K562 (cell line): Measurements from ENCODE around the gene DLG4. TPM values are rescaled to one million over a fixed set of nuclear protein-coding genes. Genes with fewer than 3 reads are reported as not detected.

Experiments
- ADNP ChIP-seq: fragments of 200-800 bp; sonication (Bioruptor generic); IDR thresholded peaks from 2 replicates; pipeline ENCODE4 v1.6.1; 2016; ENCODE audit warnings: missing genetic modification characterization, missing compliant biosample characterization
- CEBPG ChIP-seq, 3 experiments: fragments of 200-800 bp in 1 of 3; sonication (Bioruptor generic) in 1 of 3; sonication (generic) in 1 of 3; formaldehyde crosslinking in 1 of 3; IDR thresholded peaks in 2 of 3; conservative IDR thresholded peaks in 1 of 3; 2 replicates each; pipeline versions ENCODE4 v1.6.1 to v1.8.0; 2016 to 2022; ENCODE audit warnings: missing compliant biosample characterization in 2 of 3, missing genetic modification characterization in 2 of 3, mild to moderate bottlenecking in 1 of 3, missing genetic modification reagents in 1 of 3
- E2F5 ChIP-seq: sonication (generic); formaldehyde crosslinking; IDR thresholded peaks from 2 replicates; pipeline ENCODE4 v1.8.0; 2022; ENCODE audit warnings: mild to moderate bottlenecking, missing genetic modification reagents
- EWSR1 ChIP-seq: fragments of 450-650 bp; IDR thresholded peaks from 2 replicates; pipeline ENCODE4 v1.6.1; 2018; ENCODE audit warnings: borderline replicate concordance, mild to moderate bottlenecking, low read depth, moderate library complexity; ENCODE audit not compliant: partially characterized antibody
- FIP1L1 ChIP-seq: fragments of 200-400 bp; formaldehyde crosslinking; IDR thresholded peaks from 2 replicates; pipeline ENCODE4 v1.6.1; 2018; ENCODE audit warnings: mild to moderate bottlenecking, low read depth, low read length; ENCODE audit not compliant: poor library complexity, severe bottlenecking
- IFI16 ChIP-seq: fragments of 250-450 bp; sonication (Bioruptor Pico); IDR thresholded peaks from 2 replicates; pipeline ENCODE4 v2.1.2; 2022; ENCODE audit warnings: mild to moderate bottlenecking, inconsistent platforms
- MCM2 ChIP-seq: fragments of 450-650 bp; IDR thresholded peaks from 2 replicates; pipeline ENCODE4 v1.6.1; 2017; ENCODE audit warnings: low read depth, mild to moderate bottlenecking
- MYBL2 ChIP-seq, 2 experiments: fragments of 450-650 bp in 1 of 2; sonication (generic) in 1 of 2; formaldehyde crosslinking in 1 of 2; IDR thresholded peaks; 2 replicates each; pipeline versions ENCODE4 v1.6.1 to v1.8.1; 2017 to 2022; ENCODE audit warnings: borderline replicate concordance in 1 of 2, inconsistent platforms in 1 of 2, low read depth in 1 of 2, mild to moderate bottlenecking in 1 of 2, missing genetic modification reagents in 1 of 2, moderate library complexity in 1 of 2
- NRF1 ChIP-seq, 2 experiments: fragments of 450-650 bp; IDR thresholded peaks in 1 of 2; conservative IDR thresholded peaks in 1 of 2; 2 replicates each; pipeline ENCODE4 v1.6.1; 2014; ENCODE audit warnings: mild to moderate bottlenecking in 2 of 2
- POLR2AphosphoS5 ChIP-seq: IDR thresholded peaks from 2 replicates; pipeline ENCODE4 v1.6.1; 2011; ENCODE audit warnings: mild to moderate bottlenecking, low read depth, low read length, moderate library complexity; ENCODE audit not compliant: control insufficient read depth, insufficient read depth
- RAD21 ChIP-seq, 2 experiments: fragments of 250-450 bp in 1 of 2; fragments of 450-650 bp in 1 of 2; sonication (Bioruptor Pico) in 1 of 2; formaldehyde crosslinking in 1 of 2; IDR thresholded peaks in 1 of 2; conservative IDR thresholded peaks in 1 of 2; 2 replicates each; pipeline versions ENCODE4 v1.4.0 to v1.8.0; 2020 to 2022; ENCODE audit warnings: mild to moderate bottlenecking in 2 of 2, moderate library complexity in 1 of 2
- SOX6 ChIP-seq: fragments of 450-650 bp; IDR thresholded peaks from 2 replicates; pipeline ENCODE4 v1.6.1; 2014; ENCODE audit warnings: mild to moderate bottlenecking
- SPI1 ChIP-seq: IDR thresholded peaks from 2 replicates; pipeline ENCODE4 v1.6.1; 2011; ENCODE audit warnings: low read depth, low read length, control low read depth, borderline replicate concordance
- SRSF1 ChIP-seq: fragments of 200-400 bp; formaldehyde crosslinking; IDR thresholded peaks from 2 replicates; pipeline ENCODE4 v1.6.1; 2017; ENCODE audit warnings: mild to moderate bottlenecking, low read depth, low read length, moderate library complexity
- TBP ChIP-seq: optimal IDR thresholded peaks from 2 replicates; pipeline ENCODE3; 2011; ENCODE audit warnings: low read depth, low read length, improper control_type of control experiment
- TRIM28 ChIP-seq: fragments of 450-650 bp; IDR thresholded peaks from 2 replicates; pipeline ENCODE4 v1.6.1; 2017
- USF1 ChIP-seq: sonication (generic); formaldehyde crosslinking; IDR thresholded peaks from 2 replicates; pipeline ENCODE4 v1.9.0; 2022; ENCODE audit warnings: mild to moderate bottlenecking, missing genetic modification reagents
- ZNF133 ChIP-seq: fragments of 250-450 bp; sonication (Bioruptor Pico); IDR thresholded peaks from 2 replicates; pipeline ENCODE4 v1.4.0; 2020; ENCODE audit warnings: mild to moderate bottlenecking
- ZNF76 ChIP-seq: fragments of 250-450 bp; sonication (Bioruptor Pico); IDR thresholded peaks from 2 replicates; pipeline ENCODE4 v1.4.0; 2020; ENCODE audit warnings: mild to moderate bottlenecking, moderate library complexity, borderline replicate concordance
- ZSCAN32 ChIP-seq: fragments of 450-650 bp; formaldehyde crosslinking; IDR thresholded peaks from 2 replicates; pipeline ENCODE4 v1.4.0; 2020; ENCODE audit warnings: mild to moderate bottlenecking, moderate library complexity
- polyA plus RNA-seq, 8 experiments: library from polyadenylated mRNA; depleted of rRNA in 4 of 8; stranded (reverse) in 5 of 8; unstranded in 3 of 8; fragments of >200 nt; fragmentation: Nextera tagmentation in 2 of 8; fragmentation: Illumina TruSeq in 1 of 8; extraction: Ambion mirVana in 2 of 8; extraction: Trizol in 1 of 8; gene quantifications; 2 replicates each; pipeline versions ENCODE4 v1.2.1 to v1.2.3, GENCODE V29; 2011 to 2014; ENCODE audit warnings: inconsistent platforms in 1 of 8, missing spikeins in 1 of 8
- total RNA-seq, 7 experiments: library from RNA; depleted of rRNA in 6 of 7; stranded (reverse); fragments of >200 nt in 6 of 7; fragmentation: Illumina TruSeq in 2 of 7; extraction: Trizol in 2 of 7; gene quantifications; 2 replicates each; pipeline versions ENCODE4 v1.2.1 to v1.2.3, GENCODE V29; 2011 to 2021; ENCODE audit warnings: low replicate concordance in 1 of 7

DLG4 gene
- total and polyA plus RNA-seq, 9 of the 15 experiments (the other 6 are each of a cell fraction or from before 2014, with no cell fraction given), result 0.03 to 12.0 (median 4.1) TPM

- TF ChIP-seq CEBPG (CRISPR knock-in tag; IDR thresholded peaks at IDR 0.05) (no peak), CEBPG (tag; conservative IDR thresholded peaks at IDR 0.05 in 1 of 2, IDR thresholded peaks at IDR 0.05 in 1 of 2) (peak; percentile 15 to 51; a peak in 1 of 4 replicates), TRIM28 (0 out of 2 replicates have a peak, but pooled peaks have one; percentile 17), SOX6 (no peak), MYBL2 (IDR thresholded peaks at IDR 0.05; ENCODE audit: low read depth) (no peak), MYBL2 (CRISPR knock-in tag; IDR thresholded peaks at IDR 0.05; ENCODE audit: borderline replicate concordance) (no peak), RAD21 (CRISPR knock-in tag; conservative IDR thresholded peaks at IDR 0.05 in 1 of 2, IDR thresholded peaks at IDR 0.05 in 1 of 2) (peak in 1 of 2 experiments; percentile 29; a peak in 1 of 4 replicates), EWSR1 (no peak), ADNP (no peak), ZNF76 (CRISPR knock-in tag) (no peak), SPI1 (peak; percentile 41; the same call in 1 of the 2 replicates), TBP (peak; percentile 13), MCM2 (no peak), ZNF133 (CRISPR knock-in tag) (no peak), FIP1L1 (no peak), E2F5 (CRISPR knock-in tag) (no peak), NRF1 (conservative IDR thresholded peaks at IDR 0.05 in 1 of 2, IDR thresholded peaks at IDR 0.05 in 1 of 2) (no peak), ZSCAN32 (CRISPR knock-in tag) (no peak), SRSF1 (no peak), POLR2AphosphoS5 (no peak), USF1 (CRISPR knock-in tag) (no peak), IFI16 (CRISPR knock-in tag) (no peak)
Observed at GRCh38 chr17:7213895-7214299, 5.7 kb downstream of the DLG4 start (continued).
